ENCODE data around the gene PHF12. TPM values are rescaled to one million over a fixed set of nuclear protein-coding genes. Genes with fewer than 3 reads are reported as not detected.

The PHF12 gene
- total and polyA plus RNA-seq, 5 experiments from 2014 or later: 5.2 to 124 (median 12.0) TPM

GRCh38 chr17:28875848-28876550 lies 75.3 kb downstream of the PHF12 start:
- H3K27ac Mint-ChIP-seq: peak overlapping the region in 2 of 10 donors; percentile 17 to 19
- no peaks in the 10 kb centered on the region for H3K9me3 Mint-ChIP-seq
- H3K36me3 Mint-ChIP-seq: peaks cover 6 to 32% (median 18%) of the 10 kb centered on the region in 3 donors
- no peak overlapping the region for H3K4me3 Mint-ChIP-seq
- DNase-seq (no peak), ATAC-seq (no peak)
- POLR2A ChIA-PET: interaction anchor here (1.6 kb wide), 1 partner anchor 20 kb away, joined by 6 read pairs; no protein-coding TSS in a partner anchor
- H3K4me1 Mint-ChIP-seq: peaks cover 6 to 15% (median 11%) of the 10 kb centered on the region in 4 donors
- no peaks in the 10 kb centered on the region for H3K27me3 Mint-ChIP-seq

DNA sequence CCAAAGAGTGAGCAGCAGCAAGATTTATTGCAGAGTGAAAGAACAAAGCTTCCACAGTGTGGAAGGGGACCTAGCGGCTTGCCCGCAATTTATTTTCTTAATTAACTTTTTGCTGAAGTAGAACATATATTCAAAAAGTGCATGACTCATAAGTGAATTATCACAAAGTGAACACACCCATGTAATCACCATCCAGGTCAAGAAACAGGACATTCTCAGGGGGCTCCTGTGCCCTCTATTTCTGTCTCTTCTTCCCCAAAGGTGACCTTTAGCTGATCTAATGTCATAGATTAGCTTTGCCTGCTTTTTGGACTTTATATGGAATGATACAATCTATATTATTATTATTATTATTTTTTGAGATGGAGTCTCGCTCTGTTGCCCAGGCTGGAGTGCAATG lies 76.6 kb downstream of the PHF12 start:
- Mint-ChIP-seq H3K27ac (no peak overlapping the region), H3K4me1 (peaks cover 8 to 18% (median 14%) of the 10 kb centered on the region in 4 donors), H3K36me3 (peaks cover 6 to 19% (median 16%) of the 10 kb centered on the region in 3 donors), H3K9me3 (no peaks in the 10 kb centered on the region), H3K27me3 (no peaks in the 10 kb centered on the region), H3K4me3 (no peak overlapping the region)
- ATAC-seq (no peak), DNase-seq (no peak)
- POLR2A ChIA-PET: interaction anchor here (0.6 to 1.6 kb wide), 3 partner anchors 21 to 245 kb away, joined by 3 to 7 read pairs (median 6); no protein-coding TSS in a partner anchor

GRCh38 chr17:28873839-28874238 lies 77.5 kb downstream of the PHF12 start:
- peak overlapping the region in 1 of 10 donors; percentile 71 for H3K27ac Mint-ChIP-seq
- ATAC-seq (no peak), DNase-seq (no peak)
- POLR2A ChIA-PET: no interaction called here
- peaks cover 8 to 18% (median 14%) of the 10 kb centered on the region in 4 donors for H3K4me1 Mint-ChIP-seq
- H3K36me3 Mint-ChIP-seq: peaks cover 6 to 12% (median 10%) of the 10 kb centered on the region in 3 donors
- no peak overlapping the region for H3K4me3 Mint-ChIP-seq
- H3K27me3 Mint-ChIP-seq: no peaks in the 10 kb centered on the region
- H3K9me3 Mint-ChIP-seq: no peaks in the 10 kb centered on the region

- Mint-ChIP-seq H3K4me1 (peaks cover 7 to 18% (median 13%) of the 10 kb centered on the region in 4 donors), H3K9me3 (no peaks in the 10 kb centered on the region), H3K27me3 (no peaks in the 10 kb centered on the region), H3K36me3 (no peaks in the 10 kb centered on the region), H3K4me3 (peak overlapping the region in 9 of 10 donors; percentile 48 to 80 (median 61)), H3K27ac (peak overlapping the region; percentile 86 to 100 (median 96))
- POLR2A ChIA-PET: interaction anchor here (0.6 to 2.2 kb wide), 13 partner anchors 10 to 143 kb away, joined by 3 to 36 read pairs (median 6); partner anchors contain the start of genes ERAL1, FAM222B and FLOT2
- DNase-seq (peak in 7 of 10 donors; percentile 3 to 58 (median 33)), ATAC-seq (peak; percentile 100)
These were observed 80.2 kb downstream of the PHF12 start for GRCh38 chr17:28871056-28871579.

GRCh38 chr17:28867276-28867675 lies 84.0 kb downstream of the PHF12 start:
- Mint-ChIP-seq H3K27me3 (no peaks in the 10 kb centered on the region), H3K36me3 (no peaks in the 10 kb centered on the region), H3K4me3 (no peak overlapping the region), H3K27ac (no peak overlapping the region), H3K9me3 (no peaks in the 10 kb centered on the region), H3K4me1 (peaks cover 5 to 17% (median 13%) of the 10 kb centered on the region in 4 donors)
- POLR2A ChIA-PET: interaction anchor here (1.1 kb wide), 1 partner anchor 30 kb away, joined by 3 read pairs; the partner anchor contains the start of gene FLOT2
- no peak for DNase-seq
- ATAC-seq: no peak

GRCh38 chr17:28865946-28866752 lies 85.2 kb downstream of the PHF12 start:
- Mint-ChIP-seq H3K4me3 (no peak overlapping the region), H3K27me3 (no peaks in the 10 kb centered on the region), H3K4me1 (peaks cover 3 to 10% (median 6%) of the 10 kb centered on the region in 4 donors), H3K9me3 (no peaks in the 10 kb centered on the region), H3K27ac (peak overlapping the region in 1 of 10 donors; percentile 4), H3K36me3 (peaks cover 0 to 5% (median 0%) of the 10 kb centered on the region in 3 donors)
- ATAC-seq (no peak), DNase-seq (no peak)
- POLR2A ChIA-PET: interaction anchor here (1.1 kb wide), 1 partner anchor 31 kb away, joined by 3 read pairs; the partner anchor contains the start of gene FLOT2

DNA sequence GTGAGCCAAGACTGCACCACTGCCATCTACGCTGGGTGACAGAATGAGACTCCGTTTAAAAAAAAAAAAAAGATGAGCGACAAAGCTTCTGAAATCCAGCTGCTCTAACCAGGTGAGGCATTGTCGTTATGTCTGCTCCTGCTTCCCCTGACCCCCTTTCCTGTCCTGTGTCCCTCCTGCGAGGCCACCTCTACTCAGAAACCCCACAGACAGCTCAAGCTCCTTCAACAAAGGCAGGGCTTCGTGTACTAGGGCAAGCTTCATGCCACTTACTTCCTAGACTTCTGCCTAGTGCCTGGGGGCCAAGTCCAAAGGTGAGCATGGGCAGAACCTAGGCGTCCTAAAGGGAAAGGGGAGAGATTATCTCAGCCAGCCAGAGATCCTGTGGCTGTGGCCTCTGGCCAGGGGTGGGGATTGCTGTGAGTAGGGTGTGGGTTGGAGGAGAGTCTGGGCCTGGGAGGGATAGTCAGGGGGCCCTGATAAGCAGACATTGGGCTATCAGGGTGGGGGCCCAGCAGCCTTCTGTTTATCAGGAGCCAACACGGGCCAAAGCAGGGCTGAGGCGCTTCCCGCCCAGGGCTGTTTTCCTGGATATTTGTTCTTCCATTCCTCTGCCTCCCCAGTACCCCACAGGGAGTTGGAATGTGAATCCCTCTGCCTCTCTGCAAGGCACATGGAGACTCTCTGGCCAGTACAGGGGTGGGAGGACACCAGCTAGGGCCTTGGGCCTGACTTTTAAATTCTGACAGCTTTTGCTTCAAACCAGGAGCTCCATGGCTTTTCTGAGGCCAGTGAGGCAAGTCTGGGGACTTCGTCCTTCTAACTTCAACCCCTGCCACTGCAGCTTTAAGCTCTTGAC lies 86.1 kb downstream of the PHF12 start:
- POLR2A ChIA-PET: no interaction called here
- Mint-ChIP-seq H3K27me3 (no peaks in the 10 kb centered on the region), H3K27ac (no peak overlapping the region), H3K4me1 (peaks cover 0 to 5% (median 2%) of the 10 kb centered on the region in 4 donors), H3K4me3 (no peak overlapping the region), H3K9me3 (no peaks in the 10 kb centered on the region), H3K36me3 (peaks cover 0 to 13% (median 0%) of the 10 kb centered on the region in 3 donors)
- ATAC-seq: no peak
- no peak for DNase-seq

DNA sequence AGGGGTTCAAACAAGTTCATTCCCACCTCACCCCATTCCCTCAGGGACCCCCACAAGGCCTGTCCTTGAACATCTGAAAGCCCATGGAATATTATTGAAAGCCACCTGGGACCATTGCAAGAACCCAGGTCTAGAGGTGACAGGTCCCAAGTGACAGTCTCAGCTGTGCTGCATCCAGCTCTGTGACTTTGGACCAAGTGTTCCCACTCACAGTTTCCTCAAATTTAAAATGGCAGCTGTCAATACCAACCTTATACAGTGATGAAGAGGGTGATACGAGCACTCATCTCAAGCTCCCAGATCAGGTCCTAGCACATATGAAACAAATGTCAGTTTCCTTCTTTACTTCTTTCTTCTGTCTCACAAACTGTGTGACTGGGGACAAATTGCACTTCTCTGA lies 87.4 kb downstream of the PHF12 start:
- Mint-ChIP-seq H3K9me3 (no peaks in the 10 kb centered on the region), H3K36me3 (peaks cover 0 to 24% (median 0%) of the 10 kb centered on the region in 3 donors), H3K4me3 (no peak overlapping the region), H3K27me3 (no peaks in the 10 kb centered on the region), H3K4me1 (peaks cover 0 to 4% (median 2%) of the 10 kb centered on the region in 4 donors), H3K27ac (no peak overlapping the region)
- ATAC-seq: no peak
- DNase-seq: no peak
- POLR2A ChIA-PET: interaction anchor here (0.8 kb wide), 1 partner anchor 18 kb away, joined by 3 read pairs; no protein-coding TSS in a partner anchor

GRCh38 chr17:28862561-28862960 lies 88.8 kb downstream of the PHF12 start:
- DNase-seq (no peak), ATAC-seq (no peak)
- POLR2A ChIA-PET: interaction anchor here (0.6 to 1.4 kb wide), 3 partner anchors 17 to 117 kb away, joined by 3 to 6 read pairs (median 4); no protein-coding TSS in a partner anchor
- peak overlapping the region in 1 of 10 donors; percentile 44 for H3K27ac Mint-ChIP-seq
- H3K36me3 Mint-ChIP-seq: peaks cover 0 to 38% (median 0%) of the 10 kb centered on the region in 3 donors
- H3K27me3 Mint-ChIP-seq: no peaks in the 10 kb centered on the region
- no peaks in the 10 kb centered on the region for H3K9me3 Mint-ChIP-seq
- no peak overlapping the region for H3K4me3 Mint-ChIP-seq
- H3K4me1 Mint-ChIP-seq: peaks cover 0 to 4% (median 2%) of the 10 kb centered on the region in 4 donors

DNA sequence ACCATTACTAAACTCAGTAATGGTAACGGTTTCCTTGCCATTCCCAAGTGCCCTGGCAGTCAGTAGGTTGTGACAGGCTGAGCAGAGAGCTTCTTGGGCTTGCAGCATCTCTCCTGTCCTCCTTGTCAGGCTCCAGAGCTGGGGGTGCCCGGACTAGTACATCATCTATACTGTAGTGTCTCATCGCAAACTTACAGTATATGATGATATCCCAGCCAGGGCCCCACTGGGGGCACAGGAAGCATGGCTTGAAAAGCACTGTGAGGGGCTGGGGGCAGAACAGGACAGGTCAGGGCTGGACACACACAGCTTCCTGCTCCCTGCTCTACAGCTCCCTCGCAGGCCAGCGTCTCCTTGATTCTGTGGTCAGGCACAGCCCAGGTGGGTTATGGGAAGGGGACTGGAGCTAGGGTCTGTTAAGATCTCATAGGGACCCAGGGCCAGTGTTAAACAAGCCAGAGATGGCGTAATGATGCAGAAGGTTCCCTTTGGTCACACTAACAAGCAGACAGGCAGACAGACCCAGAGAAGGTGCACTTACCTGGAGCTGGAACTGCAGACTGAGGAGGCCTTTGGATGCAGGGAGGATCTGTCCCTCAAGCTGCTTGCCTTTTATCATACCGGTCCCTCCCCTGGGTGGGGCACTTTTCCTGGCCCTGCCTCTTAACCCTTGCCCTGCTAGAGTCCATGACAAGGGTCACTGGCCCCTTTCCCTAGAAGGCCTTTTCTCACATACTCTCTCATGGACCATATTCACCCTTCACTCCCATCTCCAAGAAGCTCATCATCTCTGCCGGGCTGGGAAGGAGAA lies 89.7 kb downstream of the PHF12 start:
- no peaks in the 10 kb centered on the region for H3K9me3 Mint-ChIP-seq
- peaks cover 0 to 45% (median 0%) of the 10 kb centered on the region in 3 donors for H3K36me3 Mint-ChIP-seq
- peak overlapping the region in 3 of 10 donors; percentile 30 to 86 (median 44) for H3K27ac Mint-ChIP-seq
- H3K27me3 Mint-ChIP-seq: no peaks in the 10 kb centered on the region
- H3K4me3 Mint-ChIP-seq: no peak overlapping the region
- H3K4me1 Mint-ChIP-seq: peaks cover 0 to 4% (median 2%) of the 10 kb centered on the region in 4 donors
- ATAC-seq (no peak), DNase-seq (no peak)
- POLR2A ChIA-PET: interaction anchor here (0.5 to 1.9 kb wide), 5 partner anchors 10 to 153 kb away, joined by 3 to 6 read pairs (median 4); no protein-coding TSS in a partner anchor

DNA sequence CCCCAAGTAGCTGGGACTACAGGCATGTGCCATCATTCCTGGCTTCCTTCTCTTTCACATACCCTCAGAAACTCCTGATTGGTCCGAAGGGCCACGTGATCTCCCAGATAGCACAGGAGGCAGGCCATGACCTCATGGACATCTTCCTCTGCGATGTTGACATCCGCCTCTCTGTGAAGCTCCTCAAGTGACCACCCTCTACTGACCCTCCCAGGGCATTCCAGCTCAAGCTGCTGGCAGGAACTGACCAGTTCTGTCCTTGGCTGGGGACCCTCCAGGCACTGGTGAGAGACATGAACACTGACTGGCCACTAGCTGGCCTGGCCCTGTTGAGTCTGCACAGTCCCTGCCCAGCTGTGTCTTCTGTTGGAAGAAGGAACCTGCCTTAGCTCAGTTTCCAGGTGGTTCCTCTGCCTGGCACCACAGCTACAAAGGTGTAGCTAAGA lies 90.9 kb downstream of the PHF12 start:
- ATAC-seq (no peak), DNase-seq (no peak)
- Mint-ChIP-seq H3K4me1 (peaks cover 0 to 8% (median 5%) of the 10 kb centered on the region in 4 donors), H3K36me3 (peaks cover 0 to 48% (median 0%) of the 10 kb centered on the region in 3 donors), H3K27me3 (no peaks in the 10 kb centered on the region), H3K4me3 (peak overlapping the region in 1 of 10 donors; percentile 2), H3K9me3 (no peaks in the 10 kb centered on the region), H3K27ac (peak overlapping the region in 1 of 10 donors; percentile 32)
- POLR2A ChIA-PET: interaction anchor here (0.6 to 1.9 kb wide), 3 partner anchors 11 to 131 kb away, joined by 3 to 6 read pairs (median 3); no protein-coding TSS in a partner anchor

Measured in naive thymus-derived CD8-positive, alpha-beta T cell (primary cell).